Bronchial smooth muscle cell (primary cell): ENCODE data around the gene NIN. TPM values are rescaled to one million over a fixed set of nuclear protein-coding genes. Genes with fewer than 3 reads are reported as not detected.

Experiments
- total RNA-seq: library from RNA; depleted of rRNA; stranded (reverse); fragments of >200 nt; gene quantifications from 2 replicates; pipeline ENCODE4 v1.2.1, GENCODE V29; 2014

The NIN gene
- total RNA-seq = 19.0 and 20.6 TPM in 2 replicates

DNA sequence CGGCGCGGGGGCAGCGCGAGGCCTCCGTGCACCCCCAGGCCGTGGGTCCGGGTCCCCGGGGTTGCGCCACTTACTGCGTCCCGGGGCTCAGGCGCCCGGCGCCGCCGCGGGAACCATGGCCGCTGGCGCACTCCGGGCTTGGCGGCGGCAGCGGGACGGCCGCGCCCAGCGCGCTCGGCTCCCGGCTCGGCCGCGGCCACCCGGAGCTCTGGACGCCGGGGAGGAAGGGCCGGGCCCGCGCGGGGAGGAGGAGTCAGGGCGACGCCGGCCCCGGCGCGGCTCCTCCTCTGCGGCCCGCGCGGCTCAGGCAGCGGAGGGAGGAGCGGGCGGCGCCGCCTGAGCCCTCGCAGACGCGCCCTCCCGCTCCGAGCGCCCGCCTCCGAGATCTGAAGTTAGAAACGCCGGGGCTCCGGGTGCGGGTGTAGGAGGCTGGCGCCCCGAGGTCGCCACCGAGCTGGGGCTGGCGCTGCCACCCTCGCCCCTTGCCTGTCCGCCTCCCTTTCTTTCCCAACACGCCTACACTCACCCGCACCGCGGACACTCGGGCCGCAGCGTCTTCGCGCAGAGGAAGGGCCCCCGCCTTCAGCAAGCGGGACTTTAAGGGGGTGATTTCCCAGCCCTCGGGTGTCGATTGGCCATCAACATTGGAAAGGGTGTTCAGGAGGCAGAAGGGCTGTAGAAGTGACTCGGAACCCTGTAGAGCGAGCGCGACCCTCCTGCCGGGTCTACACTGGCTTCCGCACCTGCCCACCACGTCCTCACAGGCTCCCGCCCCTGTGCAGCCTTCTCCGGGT, at the start of gene NIN:
NIN (minus strand) TSS at position 231 of the 794 bp plus-strand sequence. CDS start 9,106 bp downstream, outside the sequence.

GRCh38 chr14:50871914-50872732, 41.2 kb upstream of the NIN start, which contains the start of gene ABHD12B:
Gene ABHD12B (plus strand): TSS chr14:50872053. CDS start chr14:50872175, 122 bp downstream.

Other genes with a start within 250 kb of the NIN start
- 28.9 and 31.4 TPM in 2 replicates for gene SAV1, start 162.9 kb downstream of the NIN start, total RNA-seq
- not detected in 2 replicates for gene ABHD12B, start 40.9 kb upstream of the NIN start, total RNA-seq
- gene PYGL, start 113.3 kb upstream of the NIN start, total RNA-seq = 37.8 and 66.0 TPM in 2 replicates